ENCODE measurements around the gene SLC31A1. TPM values are rescaled to one million over a fixed set of nuclear protein-coding genes. Genes with fewer than 3 reads are reported as not detected.

SLC31A1 gene
- total RNA-seq, 1 donor from 2014 or later = 26.0 TPM

DNA sequence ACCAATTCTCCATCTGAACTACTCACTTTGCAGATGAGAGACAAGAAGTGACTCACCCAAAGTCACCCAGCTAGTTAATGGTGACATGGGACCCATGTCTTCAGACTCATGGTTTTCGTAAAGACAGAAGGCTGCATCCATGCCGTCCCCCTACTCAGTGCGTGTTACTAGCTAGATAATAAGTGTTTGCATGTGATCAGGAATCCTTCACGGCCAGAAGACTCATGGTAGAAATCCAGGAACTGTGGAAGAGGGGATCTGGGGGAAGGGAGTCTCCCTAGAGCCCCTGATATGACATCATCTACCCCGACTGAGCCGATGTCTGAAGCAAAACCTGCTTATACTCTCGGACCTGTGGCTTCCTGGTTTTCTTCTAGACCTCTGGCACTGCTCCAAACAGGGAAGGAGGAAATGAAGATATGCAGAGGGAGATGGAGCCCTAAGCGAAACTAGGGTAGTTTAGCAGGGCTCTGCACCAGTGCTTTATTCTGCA lies 78.5 kb downstream of the SLC31A1 start:
- no peaks in the 10 kb centered on the region for H3K36me3 Mint-ChIP-seq
- peak overlapping the region; percentile 31 for H3K27ac Mint-ChIP-seq
- no peaks in the 10 kb centered on the region for H3K9me3 Mint-ChIP-seq
- H3K27ac ChIP-seq = no peak overlapping the region
- DNase-seq (ENCODE audit: low spot score) = no peak
- H3K4me3 ChIP-seq = no peak overlapping the region
- no peaks in the 10 kb centered on the region for H3K27me3 ChIP-seq
- H3F3A ChIP-seq (ENCODE audit: low read depth) = peaks cover 11% of the 10 kb centered on the region
- no peaks in the 10 kb centered on the region for H3K36me3 ChIP-seq
- H3K4me1 Mint-ChIP-seq = peaks cover 20% of the 10 kb centered on the region
- H3K4me3 Mint-ChIP-seq = no peak overlapping the region
- H3K4me2 ChIP-seq = no peak overlapping the region
- H3K79me2 ChIP-seq (ENCODE audit: low read depth) = no peaks in the 10 kb centered on the region
- H3K9me3 ChIP-seq (ENCODE audit: low read depth) = no peaks in the 10 kb centered on the region
- no peaks in the 10 kb centered on the region for H4K20me1 ChIP-seq (ENCODE audit: low read depth)
- TF ChIP-seq EZH2 (IDR thresholded peaks at IDR 0.05) = no peak
- no peak overlapping the region for H2AFZ ChIP-seq (replicated peaks)
- H3K4me1 ChIP-seq = peaks cover 7% of the 10 kb centered on the region
- H3K9ac ChIP-seq = no peak overlapping the region
- no peaks in the 10 kb centered on the region for H3K27me3 Mint-ChIP-seq (ENCODE audit: insufficient read depth, low read depth)

DNA sequence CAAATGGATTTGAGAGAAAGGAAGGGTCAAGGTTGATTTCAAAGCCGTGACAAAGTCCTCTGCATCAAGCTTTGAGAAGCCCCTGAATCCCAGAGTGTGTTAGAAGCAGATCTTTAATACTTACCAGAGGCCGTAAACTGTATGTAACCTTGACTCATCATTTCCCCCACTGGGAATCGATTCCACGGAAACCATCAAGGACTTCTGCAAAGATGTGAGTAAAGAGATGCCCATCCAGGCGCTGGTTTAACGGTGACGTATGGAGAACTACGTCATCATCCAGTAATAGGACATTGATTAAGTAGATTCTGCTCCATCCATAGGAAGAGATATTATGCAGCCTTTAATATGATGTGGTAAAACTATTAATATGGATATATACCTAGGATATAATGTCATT lies 80.2 kb downstream of the SLC31A1 start:
- H3K4me3 ChIP-seq = no peak overlapping the region
- no peaks in the 10 kb centered on the region for H3K27me3 Mint-ChIP-seq (ENCODE audit: insufficient read depth, low read depth)
- H3K9me3 ChIP-seq (ENCODE audit: low read depth) = no peaks in the 10 kb centered on the region
- H3K36me3 Mint-ChIP-seq = no peaks in the 10 kb centered on the region
- no peaks in the 10 kb centered on the region for H3K36me3 ChIP-seq
- H3K79me2 ChIP-seq (ENCODE audit: low read depth) = no peaks in the 10 kb centered on the region
- peaks cover 20% of the 10 kb centered on the region for H3K4me1 Mint-ChIP-seq
- H2AFZ ChIP-seq (replicated peaks) = no peak overlapping the region
- peaks cover 7% of the 10 kb centered on the region for H3K4me1 ChIP-seq
- H3F3A ChIP-seq (ENCODE audit: low read depth) = peaks cover 11% of the 10 kb centered on the region
- H3K4me3 Mint-ChIP-seq = no peak overlapping the region
- TF ChIP-seq, protein P1, sequence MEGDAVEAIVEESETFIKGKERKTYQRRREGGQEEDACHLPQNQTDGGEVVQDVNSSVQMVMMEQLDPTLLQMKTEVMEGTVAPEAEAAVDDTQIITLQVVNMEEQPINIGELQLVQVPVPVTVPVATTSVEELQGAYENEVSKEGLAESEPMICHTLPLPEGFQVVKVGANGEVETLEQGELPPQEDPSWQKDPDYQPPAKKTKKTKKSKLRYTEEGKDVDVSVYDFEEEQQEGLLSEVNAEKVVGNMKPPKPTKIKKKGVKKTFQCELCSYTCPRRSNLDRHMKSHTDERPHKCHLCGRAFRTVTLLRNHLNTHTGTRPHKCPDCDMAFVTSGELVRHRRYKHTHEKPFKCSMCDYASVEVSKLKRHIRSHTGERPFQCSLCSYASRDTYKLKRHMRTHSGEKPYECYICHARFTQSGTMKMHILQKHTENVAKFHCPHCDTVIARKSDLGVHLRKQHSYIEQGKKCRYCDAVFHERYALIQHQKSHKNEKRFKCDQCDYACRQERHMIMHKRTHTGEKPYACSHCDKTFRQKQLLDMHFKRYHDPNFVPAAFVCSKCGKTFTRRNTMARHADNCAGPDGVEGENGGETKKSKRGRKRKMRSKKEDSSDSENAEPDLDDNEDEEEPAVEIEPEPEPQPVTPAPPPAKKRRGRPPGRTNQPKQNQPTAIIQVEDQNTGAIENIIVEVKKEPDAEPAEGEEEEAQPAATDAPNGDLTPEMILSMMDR (IDR thresholded peaks at IDR 0.05) = no peak
- TF ChIP-seq EZH2 (IDR thresholded peaks at IDR 0.05) (no peak), EZH2phosphoT487 (IDR thresholded peaks at IDR 0.05) (no peak)
- H4K20me1 ChIP-seq (ENCODE audit: low read depth) = no peaks in the 10 kb centered on the region
- no peak overlapping the region for H3K9ac ChIP-seq
- no peak overlapping the region for H3K27ac Mint-ChIP-seq
- no peak for DNase-seq (ENCODE audit: low spot score)
- H3K4me2 ChIP-seq = no peak overlapping the region
- no peaks in the 10 kb centered on the region for H3K9me3 Mint-ChIP-seq
- no peak overlapping the region for H3K27ac ChIP-seq
- H3K27me3 ChIP-seq = no peaks in the 10 kb centered on the region

DNA sequence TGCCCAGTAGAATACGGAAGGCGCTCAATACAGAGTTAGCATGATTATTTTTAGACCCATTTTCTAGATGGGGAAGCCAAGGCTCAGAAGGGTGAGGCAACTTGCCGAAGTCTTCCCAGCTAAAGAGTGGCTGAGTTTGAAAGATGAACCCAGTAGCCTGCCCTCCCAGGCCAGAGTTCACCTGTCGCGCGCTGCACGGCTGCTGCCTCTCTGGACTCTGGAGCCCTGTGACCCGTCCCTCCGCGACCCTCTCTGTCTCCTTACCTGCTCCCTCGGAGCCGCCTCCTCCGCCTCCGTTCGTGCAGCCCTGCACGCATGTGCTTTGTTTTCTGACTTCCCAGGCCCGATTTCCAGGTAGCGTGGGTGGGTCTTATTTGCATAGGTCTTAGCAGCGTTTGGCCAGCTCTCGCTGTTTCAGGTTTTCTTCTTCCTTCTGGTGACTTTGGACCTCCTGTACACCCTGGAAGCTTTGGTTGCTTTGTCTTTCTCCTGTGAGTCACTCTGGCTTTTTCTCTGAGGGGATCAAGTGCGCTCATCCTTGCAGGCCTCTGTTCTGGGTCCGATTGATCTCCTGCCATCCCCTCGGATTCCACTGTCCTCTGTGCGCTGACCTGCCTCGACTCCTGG lies 81.6 kb downstream of the SLC31A1 start, which contains the start of gene RNF183:
RNF183 (minus strand) TSS at position 585 of the 627 bp plus-strand sequence. CDS start 5,192 bp downstream, outside the sequence.
- TF ChIP-seq, protein P1 (IDR thresholded peaks at IDR 0.05) = no peak
- TF ChIP-seq EZH2 (IDR thresholded peaks at IDR 0.05) (no peak), EZH2phosphoT487 (IDR thresholded peaks at IDR 0.05) (no peak)
- no peak within 1 kb of the TSS for H3K9ac ChIP-seq
- no peaks in the 10 kb centered on the region for H3K9me3 ChIP-seq (ENCODE audit: low read depth)
- Mint-ChIP-seq H3K9me3 (no peaks in the 10 kb centered on the region), H3K4me3 (peak within 1 kb of the TSS; percentile 12), H3K27ac (peak within 1 kb of the TSS; percentile 98), H3K27me3 (ENCODE audit: insufficient read depth, low read depth) (no peaks in the 10 kb centered on the region), H3K36me3 (no peaks in the 10 kb centered on the region), H3K4me1 (peaks cover 22% of the 10 kb centered on the region)
- H3K27me3 ChIP-seq = no peaks in the 10 kb centered on the region
- peaks cover 7% of the 10 kb centered on the region for H3K4me1 ChIP-seq
- H3F3A ChIP-seq (ENCODE audit: low read depth) = peaks cover 11% of the 10 kb centered on the region
- H3K4me3 ChIP-seq = no peak within 1 kb of the TSS
- DNase-seq (ENCODE audit: low spot score) = peak; percentile 61
- peak within 1 kb of the TSS; percentile 2 for H2AFZ ChIP-seq (replicated peaks)
- H3K79me2 ChIP-seq (ENCODE audit: low read depth) = no peaks in the 10 kb centered on the region
- no peak within 1 kb of the TSS for H3K4me2 ChIP-seq
- no peaks in the 10 kb centered on the region for H3K36me3 ChIP-seq
- no peaks in the 10 kb centered on the region for H4K20me1 ChIP-seq (ENCODE audit: low read depth)
- H3K27ac ChIP-seq = no peak within 1 kb of the TSS

DNA sequence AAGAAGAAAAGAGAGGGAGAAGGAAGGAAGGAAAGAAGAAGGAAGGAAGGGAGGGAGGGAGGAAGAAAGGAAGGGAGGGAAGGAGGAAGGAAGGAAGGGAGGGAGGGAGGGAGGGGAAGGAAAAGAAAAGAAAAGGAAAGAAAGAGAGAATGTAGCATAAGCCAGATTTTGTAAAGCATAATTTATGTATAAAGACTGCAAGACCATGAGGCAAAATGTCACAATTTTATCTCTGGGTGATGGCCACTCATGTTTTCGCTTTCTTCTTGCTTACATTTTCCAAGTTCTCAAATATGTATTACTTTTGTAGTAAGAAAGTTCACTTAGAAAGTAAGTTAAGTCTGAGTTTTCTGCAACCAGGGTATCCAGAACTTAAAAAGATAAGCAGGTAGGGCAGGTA lies 85.2 kb downstream of the SLC31A1 start:
- no peaks in the 10 kb centered on the region for H3K36me3 Mint-ChIP-seq
- H3K9me3 Mint-ChIP-seq = no peaks in the 10 kb centered on the region
- Histone ChIP-seq H4K20me1 (ENCODE audit: low read depth) (no peaks in the 10 kb centered on the region), H3K9ac (no peak overlapping the region), H3K9me3 (ENCODE audit: low read depth) (no peaks in the 10 kb centered on the region), H2AFZ (replicated peaks) (no peak overlapping the region), H3F3A (ENCODE audit: low read depth) (peaks cover 11% of the 10 kb centered on the region), H3K79me2 (ENCODE audit: low read depth) (no peaks in the 10 kb centered on the region), H3K27ac (no peak overlapping the region), H3K27me3 (no peaks in the 10 kb centered on the region), H3K4me3 (no peak overlapping the region), H3K36me3 (no peaks in the 10 kb centered on the region), H3K4me1 (peaks cover 7% of the 10 kb centered on the region), H3K4me2 (no peak overlapping the region)
- H3K4me3 Mint-ChIP-seq = no peak overlapping the region
- H3K27me3 Mint-ChIP-seq (ENCODE audit: insufficient read depth, low read depth) = no peaks in the 10 kb centered on the region
- TF ChIP-seq EZH2phosphoT487 (IDR thresholded peaks at IDR 0.05) (no peak), EZH2 (IDR thresholded peaks at IDR 0.05) (no peak)
- TF ChIP-seq, protein P1 (IDR thresholded peaks at IDR 0.05) = no peak
- H3K4me1 Mint-ChIP-seq = peaks cover 17% of the 10 kb centered on the region
- no peak overlapping the region for H3K27ac Mint-ChIP-seq
- DNase-seq (ENCODE audit: low spot score) = no peak

All from neural progenitor cell (in vitro differentiated cells).